GM21381 (cell line): ENCODE data around the gene RANBP3.
"Not testable (repeated sequence)": the region's sequence is repeated elsewhere in the genome, so short reads cannot be mapped to it uniquely, and the experiment has no call there.

Experiments used
- ATAC-seq: cut with Tn5 transposase; IDR thresholded peaks from one replicate; pipeline ENCODE4 v1.9.1; 2021; ENCODE audit warnings: mild to moderate bottlenecking, moderate library complexity; ENCODE audit not compliant: unreplicated experiment

The RANBP3 gene

DNA sequence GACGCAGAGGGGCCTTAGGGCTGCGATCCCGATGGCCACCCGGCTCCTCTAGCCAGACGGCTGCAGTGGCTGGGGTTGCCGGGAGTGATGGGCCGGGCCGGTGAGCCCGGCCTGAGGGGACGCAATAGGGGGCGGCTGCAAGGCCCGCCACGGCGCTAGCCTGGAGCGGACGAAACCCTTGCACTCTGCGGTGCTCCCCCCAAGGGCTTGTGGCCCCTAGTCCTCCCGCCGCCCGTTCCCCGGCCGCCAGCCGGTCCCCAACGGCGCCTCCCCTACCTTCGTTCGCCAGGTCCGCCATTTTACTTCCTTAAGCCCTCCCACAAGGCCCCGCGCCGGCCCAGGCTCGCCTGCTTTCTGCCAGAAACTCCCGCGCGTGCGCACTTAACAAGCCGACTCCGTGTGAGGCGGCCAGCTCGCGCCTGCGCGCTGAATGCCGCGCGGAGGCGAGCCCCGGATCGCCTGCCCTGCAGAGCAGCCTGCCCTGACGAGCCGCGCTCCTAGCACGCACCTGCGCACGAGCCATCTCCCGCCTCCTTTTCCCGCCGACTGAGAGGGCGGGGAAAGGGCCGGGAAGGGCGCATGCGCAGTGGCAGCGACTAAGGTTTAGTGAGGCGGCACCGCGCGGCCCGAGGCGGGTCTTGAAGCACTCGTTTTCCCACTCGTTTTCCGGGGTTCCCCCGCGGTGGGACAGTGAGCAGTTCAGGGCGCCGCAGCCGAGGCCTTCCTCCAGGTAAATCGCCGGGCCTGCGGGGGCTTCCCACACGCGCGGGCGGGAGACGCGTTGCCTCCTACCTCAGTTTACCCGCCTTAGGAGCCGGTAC, at the start of gene RANBP3:
RANBP3 (minus strand) TSS at position 356 of the 821 bp plus-strand sequence; CDS start at position 298, 58 bp downstream.
- peak; percentile 85 for ATAC-seq

DNA sequence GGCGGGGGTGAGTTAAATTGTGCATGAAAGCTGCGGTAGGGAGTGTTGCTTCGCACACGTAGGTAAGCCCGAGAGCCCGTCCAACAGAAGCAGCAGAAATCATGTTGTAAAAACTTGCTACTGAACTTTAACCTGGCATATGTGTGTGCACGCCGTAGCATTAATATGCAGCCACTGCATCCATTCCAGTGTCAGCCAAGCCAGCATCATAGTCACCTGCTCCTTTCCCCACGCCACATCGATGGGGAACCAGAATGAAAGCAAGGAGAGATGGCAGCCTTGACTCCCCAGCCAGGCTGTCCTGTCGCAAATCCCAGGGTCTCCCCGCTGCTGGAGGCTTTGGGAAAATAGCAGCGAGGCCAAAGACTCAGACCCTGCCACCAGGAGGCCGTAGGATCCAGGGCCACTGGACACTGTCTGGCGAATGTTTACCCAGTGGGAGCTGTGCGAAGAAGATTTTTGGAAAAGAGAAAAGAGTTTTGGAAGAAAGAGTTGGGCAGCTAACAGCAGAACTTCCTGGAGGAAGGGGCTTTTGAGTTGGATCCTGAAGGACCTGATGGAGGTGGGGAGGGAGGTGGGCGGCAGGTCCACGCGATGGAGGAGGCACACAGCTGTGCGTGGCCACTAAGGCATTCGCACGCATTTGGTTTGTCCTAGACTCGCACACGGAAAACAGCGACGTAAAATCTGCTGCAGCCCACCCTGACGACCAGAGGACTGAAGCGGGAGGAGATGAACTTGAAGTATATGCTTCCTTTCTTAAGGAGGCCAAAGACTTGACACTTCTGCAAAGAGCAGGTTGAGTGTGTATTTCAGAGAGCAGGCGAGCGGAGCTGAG, 48.7 kb upstream of the RANBP3 start:
- no peak for ATAC-seq

- ATAC-seq: not testable (repeated sequence)
Measured at GRCh38 chr19:6024756-6025155, 46.8 kb upstream of the RANBP3 start.

DNA sequence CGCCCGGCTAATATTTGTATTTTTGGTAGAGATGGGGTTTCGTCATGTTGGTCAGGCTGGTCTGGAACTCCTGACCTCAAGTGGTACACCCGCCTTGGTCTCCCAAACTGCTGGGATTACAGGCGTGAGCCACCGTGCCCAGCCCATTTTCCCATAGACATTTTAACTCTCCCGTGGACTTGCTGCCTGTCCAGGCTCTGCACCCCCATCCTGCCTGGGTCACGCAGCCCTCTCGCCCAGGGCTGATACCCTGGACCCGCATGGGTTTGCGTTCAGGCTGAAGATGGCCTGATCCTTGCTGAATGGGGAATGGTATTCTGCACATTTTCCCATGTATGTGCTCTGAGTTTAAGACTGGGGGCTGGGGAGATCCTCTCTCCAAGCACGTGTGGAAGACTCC, 46.0 kb upstream of the RANBP3 start:
- ATAC-seq: no peak

DNA sequence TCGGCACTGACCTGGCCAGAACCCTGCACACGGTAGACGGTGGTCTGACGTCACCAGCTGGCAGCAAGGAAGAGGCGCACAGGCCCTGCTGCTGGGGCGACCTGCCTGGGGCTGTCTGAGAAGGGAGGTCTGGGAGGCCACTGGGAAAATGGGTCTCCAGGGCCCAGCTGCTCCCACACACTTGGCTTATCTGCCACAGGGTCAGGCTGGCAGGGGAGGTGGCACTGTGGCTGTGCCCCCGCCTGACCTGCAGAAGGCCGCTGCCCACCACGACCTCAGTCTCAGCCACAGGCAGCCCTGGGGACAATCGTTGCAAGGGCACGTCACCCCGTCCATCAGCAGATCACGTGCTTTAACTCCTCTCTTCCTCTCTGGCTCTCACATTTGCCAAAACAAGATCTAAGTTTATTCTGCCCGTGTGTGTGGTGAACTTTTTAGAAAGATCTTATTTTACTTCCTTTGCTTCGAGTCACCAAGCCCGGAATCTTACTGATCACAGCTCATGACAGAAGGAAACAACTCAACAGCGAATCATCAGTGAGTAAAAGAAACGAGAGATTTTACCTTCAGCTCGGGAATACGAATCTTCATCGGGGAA, 45.2 kb upstream of the RANBP3 start:
- ATAC-seq: no peak

GRCh38 chr19:6022570-6023064, 44.7 kb upstream of the RANBP3 start:
- ATAC-seq: no peak

DNA sequence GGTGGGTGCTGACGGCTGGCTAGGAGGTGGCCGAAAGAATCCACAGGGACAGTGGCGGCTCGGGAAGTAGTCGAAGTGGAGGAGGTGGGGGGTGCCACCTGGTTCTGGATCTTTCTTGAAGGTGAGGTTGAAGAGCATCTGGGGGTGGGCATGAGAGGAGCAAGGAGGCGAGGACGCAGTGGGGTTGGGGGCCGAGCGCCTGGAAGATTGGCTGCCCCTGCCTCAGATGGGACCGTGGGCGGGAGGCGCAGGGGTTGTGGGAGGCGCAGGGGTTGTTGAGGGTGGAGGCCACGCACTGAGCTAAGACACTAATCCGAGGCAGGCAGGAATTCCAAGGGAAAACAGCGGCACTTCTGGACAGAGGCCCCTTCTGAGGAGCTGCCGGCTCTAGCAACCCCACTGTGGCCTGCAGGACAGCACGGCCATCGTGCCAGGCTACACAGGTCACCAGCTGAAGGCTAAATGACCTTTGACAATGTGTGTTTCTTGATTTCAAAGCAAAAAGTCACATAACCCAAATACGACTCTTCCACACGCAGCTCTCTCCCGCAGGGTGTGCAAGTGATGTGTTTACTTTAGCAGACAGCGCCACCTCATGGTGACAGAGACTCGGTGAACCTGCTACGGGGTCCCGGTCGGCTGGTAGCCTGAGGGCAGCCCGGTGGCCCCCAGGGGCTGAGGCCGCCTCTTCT, 44.1 kb upstream of the RANBP3 start:
- ATAC-seq: no peak

- ATAC-seq: no peak
Measured at GRCh38 chr19:6020972-6021805, 43.2 kb upstream of the RANBP3 start.

DNA sequence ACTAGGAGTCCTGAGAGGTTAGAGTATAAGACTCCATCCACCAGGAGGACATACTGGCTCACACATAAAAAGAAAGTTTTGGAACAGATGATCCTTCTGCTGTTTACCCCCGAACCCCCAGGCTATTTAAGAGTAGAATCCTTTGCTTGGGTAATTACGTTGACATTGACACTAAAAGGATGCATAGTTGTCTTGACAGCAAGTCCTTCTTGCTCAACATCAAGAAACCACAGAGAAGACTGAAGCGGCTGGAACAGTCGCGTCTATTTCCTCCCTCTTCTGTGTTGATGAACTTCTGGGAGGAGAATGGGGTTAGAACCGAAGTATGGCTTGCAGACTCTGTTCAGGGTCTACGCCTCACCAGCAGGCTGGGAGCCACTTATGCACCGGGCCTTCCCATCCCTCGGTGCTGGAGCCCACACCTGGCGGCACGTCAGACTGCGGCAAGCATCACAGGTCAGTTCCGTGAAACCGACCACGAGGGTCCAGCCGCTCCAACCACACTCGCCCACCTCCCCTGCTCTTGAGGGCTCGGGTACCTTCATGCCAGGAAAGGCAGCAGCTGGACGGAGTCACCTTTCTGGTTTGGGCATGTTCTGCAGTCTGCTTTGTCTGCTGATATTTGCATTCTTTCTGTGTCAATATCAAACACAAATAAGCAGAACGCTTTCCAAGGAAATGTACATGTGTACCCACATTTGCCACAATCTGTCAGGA, 42.4 kb upstream of the RANBP3 start:
- no peak for ATAC-seq

- ATAC-seq: no peak
Measured at GRCh38 chr19:6018786-6019185, 40.8 kb upstream of the RANBP3 start.

- ATAC-seq: no peak
Measured at GRCh38 chr19:6017576-6017975, 39.6 kb upstream of the RANBP3 start.

DNA sequence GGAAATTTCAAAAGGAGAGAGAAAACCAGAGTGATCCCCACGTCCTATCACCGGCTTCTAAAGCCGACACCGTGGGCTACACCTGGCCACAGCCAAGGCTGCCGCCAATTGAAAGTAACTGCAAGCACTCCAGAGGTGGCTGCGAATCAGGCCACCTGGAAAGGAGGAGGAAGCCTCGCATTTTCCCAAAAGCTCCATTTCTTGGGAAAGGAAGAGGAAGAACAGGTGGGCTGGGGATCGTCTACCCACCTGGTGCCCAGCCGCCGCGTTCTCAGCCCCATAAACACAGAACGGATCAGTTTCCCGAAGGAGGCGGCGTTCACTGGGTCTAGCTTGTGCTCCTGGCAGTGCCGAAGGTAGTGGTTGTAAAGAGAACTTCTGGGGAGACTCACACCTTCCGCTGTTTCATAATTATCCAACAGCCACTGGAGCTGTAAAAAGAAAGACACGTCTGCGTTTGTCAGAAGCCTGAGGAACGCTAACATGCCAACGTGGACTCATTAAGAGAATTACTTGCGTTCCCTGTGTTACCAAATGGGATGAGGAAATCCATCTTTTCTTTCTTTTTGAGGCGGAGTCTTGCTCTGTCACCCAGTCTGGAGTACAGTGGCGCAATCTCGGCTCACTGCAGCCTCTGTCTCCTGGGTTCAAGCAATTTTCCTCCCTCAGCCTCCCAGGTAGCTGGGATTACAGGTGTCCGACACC, 38.1 kb upstream of the RANBP3 start:
- no peak for ATAC-seq

- ATAC-seq: no peak
Measured at GRCh38 chr19:6014551-6015135, 36.7 kb upstream of the RANBP3 start.

- ATAC-seq: no peak
Measured at GRCh38 chr19:6012426-6013170, 34.7 kb upstream of the RANBP3 start.

GRCh38 chr19:6011794-6012193, 33.9 kb upstream of the RANBP3 start:
- no peak for ATAC-seq

DNA sequence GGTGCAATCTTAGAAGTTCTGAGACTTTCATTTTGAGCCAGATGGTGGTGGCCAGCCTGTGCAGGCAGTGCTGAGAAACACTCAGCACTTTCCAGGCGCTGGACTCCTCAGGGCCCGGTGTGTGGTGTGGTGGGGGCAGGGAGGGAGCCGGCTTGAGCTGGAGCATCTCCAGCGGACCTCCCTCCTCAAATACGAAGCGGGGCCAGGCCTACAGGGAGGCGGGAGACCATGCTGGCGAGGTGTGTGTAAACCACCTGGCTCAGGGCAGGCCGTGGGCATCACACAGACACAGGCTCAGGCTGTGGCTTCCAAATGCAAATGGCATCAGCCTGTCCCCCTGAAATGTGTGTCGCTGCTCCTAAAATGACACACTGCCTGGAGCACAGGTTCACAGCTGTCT, 33.3 kb upstream of the RANBP3 start:
- ATAC-seq: no peak

- no peak for ATAC-seq
Measured at GRCh38 chr19:6010107-6010506, 32.2 kb upstream of the RANBP3 start.

DNA sequence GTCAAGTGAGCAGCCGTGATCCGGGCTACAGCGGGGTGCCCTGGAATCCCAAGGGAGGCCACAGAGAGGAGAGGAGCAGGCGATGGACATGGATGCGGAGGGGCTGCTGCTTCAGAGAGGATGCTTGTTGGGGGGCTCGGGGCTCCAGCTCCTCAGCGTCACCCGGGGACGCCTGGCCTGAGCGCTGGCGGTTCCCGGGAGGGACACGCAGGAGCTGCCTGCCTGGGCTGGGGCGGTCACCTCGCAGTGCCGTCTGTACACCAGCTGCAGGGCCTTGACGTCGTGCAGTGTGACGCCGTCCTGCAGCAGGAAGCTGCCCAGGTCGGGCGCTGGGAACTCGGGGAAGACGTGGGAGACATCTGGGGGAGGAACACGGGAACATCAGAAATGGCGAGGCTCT, 29.9 kb upstream of the RANBP3 start:
- no peak for ATAC-seq
